ENCODE data around the gene PLCB1.

GRCh38 chr20:8424010-8424409 is 291.9 kb downstream of the PLCB1 start:
- TF ChIP-seq POLR2A (IDR thresholded peaks at IDR 0.05) (no peak), CTCF (IDR thresholded peaks at IDR 0.05) (no peak)

Data from Peyer's patch (tissue), 4 donors.